ENCODE measurements around the gene KAT8.

DNA sequence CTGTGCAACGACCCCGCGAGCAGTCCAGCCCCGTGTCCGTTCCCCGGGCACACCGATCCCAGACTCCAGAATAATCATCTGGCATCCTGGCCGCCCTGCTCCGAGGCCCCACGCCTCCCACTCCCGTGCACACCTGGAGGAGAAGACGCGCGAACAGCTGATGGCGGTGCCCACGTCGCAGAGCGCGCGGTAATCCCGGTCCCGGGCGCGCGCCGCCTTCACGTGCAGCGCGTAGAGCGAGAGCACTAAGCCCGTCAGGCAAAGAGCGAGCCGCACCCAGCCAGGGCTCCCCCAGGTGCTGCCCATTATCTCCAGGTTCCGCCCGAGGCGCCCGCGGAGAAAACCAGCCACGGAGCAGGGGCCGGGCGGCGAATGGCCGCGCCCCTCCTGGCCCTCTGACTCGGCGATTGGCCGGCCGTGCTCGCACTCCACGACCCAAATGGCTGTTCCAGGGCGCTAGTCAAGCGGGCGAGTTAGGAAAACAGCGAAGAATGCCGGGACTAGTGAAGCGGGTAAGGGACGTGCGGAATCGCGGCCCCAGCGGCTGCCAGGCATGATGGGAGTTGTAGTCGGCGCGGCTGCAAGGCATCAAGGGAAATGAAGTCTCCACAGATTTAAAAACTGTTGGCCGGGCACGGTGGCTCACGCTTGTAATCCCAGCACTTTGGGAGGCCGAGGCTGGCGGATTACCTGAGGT is 22.9 kb upstream of the KAT8 start, which contains the start of gene VKORC1:
- TF ChIP-seq, protein P1, sequence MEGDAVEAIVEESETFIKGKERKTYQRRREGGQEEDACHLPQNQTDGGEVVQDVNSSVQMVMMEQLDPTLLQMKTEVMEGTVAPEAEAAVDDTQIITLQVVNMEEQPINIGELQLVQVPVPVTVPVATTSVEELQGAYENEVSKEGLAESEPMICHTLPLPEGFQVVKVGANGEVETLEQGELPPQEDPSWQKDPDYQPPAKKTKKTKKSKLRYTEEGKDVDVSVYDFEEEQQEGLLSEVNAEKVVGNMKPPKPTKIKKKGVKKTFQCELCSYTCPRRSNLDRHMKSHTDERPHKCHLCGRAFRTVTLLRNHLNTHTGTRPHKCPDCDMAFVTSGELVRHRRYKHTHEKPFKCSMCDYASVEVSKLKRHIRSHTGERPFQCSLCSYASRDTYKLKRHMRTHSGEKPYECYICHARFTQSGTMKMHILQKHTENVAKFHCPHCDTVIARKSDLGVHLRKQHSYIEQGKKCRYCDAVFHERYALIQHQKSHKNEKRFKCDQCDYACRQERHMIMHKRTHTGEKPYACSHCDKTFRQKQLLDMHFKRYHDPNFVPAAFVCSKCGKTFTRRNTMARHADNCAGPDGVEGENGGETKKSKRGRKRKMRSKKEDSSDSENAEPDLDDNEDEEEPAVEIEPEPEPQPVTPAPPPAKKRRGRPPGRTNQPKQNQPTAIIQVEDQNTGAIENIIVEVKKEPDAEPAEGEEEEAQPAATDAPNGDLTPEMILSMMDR (IDR thresholded peaks at IDR 0.05; ENCODE audit: insufficient read depth, low read depth, low read length): no peak
- TF ChIP-seq EZH2 (IDR thresholded peaks at IDR 0.05; ENCODE audit: insufficient read depth, low read length): no peak
